ENCODE data around the gene ZEB1.

- TF ChIP-seq, protein P1, sequence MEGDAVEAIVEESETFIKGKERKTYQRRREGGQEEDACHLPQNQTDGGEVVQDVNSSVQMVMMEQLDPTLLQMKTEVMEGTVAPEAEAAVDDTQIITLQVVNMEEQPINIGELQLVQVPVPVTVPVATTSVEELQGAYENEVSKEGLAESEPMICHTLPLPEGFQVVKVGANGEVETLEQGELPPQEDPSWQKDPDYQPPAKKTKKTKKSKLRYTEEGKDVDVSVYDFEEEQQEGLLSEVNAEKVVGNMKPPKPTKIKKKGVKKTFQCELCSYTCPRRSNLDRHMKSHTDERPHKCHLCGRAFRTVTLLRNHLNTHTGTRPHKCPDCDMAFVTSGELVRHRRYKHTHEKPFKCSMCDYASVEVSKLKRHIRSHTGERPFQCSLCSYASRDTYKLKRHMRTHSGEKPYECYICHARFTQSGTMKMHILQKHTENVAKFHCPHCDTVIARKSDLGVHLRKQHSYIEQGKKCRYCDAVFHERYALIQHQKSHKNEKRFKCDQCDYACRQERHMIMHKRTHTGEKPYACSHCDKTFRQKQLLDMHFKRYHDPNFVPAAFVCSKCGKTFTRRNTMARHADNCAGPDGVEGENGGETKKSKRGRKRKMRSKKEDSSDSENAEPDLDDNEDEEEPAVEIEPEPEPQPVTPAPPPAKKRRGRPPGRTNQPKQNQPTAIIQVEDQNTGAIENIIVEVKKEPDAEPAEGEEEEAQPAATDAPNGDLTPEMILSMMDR (tag by site-specific recombination; IDR thresholded peaks at IDR 0.05), result no peak
- TF ChIP-seq ZNF600 (tag by site-specific recombination; IDR thresholded peaks at IDR 0.05) (no peak), GLIS1 (tag by site-specific recombination; IDR thresholded peaks at IDR 0.05) (no peak), ZNF121 (tag by site-specific recombination; IDR thresholded peaks at IDR 0.05) (no peak)
- TF ChIP-seq, protein P2, sequence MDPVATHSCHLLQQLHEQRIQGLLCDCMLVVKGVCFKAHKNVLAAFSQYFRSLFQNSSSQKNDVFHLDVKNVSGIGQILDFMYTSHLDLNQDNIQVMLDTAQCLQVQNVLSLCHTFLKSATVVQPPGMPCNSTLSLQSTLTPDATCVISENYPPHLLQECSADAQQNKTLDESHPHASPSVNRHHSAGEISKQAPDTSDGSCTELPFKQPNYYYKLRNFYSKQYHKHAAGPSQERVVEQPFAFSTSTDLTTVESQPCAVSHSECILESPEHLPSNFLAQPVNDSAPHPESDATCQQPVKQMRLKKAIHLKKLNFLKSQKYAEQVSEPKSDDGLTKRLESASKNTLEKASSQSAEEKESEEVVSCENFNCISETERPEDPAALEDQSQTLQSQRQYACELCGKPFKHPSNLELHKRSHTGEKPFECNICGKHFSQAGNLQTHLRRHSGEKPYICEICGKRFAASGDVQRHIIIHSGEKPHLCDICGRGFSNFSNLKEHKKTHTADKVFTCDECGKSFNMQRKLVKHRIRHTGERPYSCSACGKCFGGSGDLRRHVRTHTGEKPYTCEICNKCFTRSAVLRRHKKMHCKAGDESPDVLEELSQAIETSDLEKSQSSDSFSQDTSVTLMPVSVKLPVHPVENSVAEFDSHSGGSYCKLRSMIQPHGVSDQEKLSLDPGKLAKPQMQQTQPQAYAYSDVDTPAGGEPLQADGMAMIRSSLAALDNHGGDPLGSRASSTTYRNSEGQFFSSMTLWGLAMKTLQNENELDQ (tag by site-specific recombination; IDR thresholded peaks at IDR 0.05; ENCODE audit: low read depth), result no peak
- TF ChIP-seq, protein P3, sequence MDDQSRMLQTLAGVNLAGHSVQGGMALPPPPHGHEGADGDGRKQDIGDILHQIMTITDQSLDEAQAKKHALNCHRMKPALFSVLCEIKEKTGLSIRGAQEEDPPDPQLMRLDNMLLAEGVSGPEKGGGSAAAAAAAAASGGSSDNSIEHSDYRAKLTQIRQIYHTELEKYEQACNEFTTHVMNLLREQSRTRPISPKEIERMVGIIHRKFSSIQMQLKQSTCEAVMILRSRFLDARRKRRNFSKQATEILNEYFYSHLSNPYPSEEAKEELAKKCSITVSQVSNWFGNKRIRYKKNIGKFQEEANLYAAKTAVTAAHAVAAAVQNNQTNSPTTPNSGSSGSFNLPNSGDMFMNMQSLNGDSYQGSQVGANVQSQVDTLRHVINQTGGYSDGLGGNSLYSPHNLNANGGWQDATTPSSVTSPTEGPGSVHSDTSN (CRISPR knock-in tag; IDR thresholded peaks at IDR 0.05), result no peak
- TF ChIP-seq, protein P4, sequence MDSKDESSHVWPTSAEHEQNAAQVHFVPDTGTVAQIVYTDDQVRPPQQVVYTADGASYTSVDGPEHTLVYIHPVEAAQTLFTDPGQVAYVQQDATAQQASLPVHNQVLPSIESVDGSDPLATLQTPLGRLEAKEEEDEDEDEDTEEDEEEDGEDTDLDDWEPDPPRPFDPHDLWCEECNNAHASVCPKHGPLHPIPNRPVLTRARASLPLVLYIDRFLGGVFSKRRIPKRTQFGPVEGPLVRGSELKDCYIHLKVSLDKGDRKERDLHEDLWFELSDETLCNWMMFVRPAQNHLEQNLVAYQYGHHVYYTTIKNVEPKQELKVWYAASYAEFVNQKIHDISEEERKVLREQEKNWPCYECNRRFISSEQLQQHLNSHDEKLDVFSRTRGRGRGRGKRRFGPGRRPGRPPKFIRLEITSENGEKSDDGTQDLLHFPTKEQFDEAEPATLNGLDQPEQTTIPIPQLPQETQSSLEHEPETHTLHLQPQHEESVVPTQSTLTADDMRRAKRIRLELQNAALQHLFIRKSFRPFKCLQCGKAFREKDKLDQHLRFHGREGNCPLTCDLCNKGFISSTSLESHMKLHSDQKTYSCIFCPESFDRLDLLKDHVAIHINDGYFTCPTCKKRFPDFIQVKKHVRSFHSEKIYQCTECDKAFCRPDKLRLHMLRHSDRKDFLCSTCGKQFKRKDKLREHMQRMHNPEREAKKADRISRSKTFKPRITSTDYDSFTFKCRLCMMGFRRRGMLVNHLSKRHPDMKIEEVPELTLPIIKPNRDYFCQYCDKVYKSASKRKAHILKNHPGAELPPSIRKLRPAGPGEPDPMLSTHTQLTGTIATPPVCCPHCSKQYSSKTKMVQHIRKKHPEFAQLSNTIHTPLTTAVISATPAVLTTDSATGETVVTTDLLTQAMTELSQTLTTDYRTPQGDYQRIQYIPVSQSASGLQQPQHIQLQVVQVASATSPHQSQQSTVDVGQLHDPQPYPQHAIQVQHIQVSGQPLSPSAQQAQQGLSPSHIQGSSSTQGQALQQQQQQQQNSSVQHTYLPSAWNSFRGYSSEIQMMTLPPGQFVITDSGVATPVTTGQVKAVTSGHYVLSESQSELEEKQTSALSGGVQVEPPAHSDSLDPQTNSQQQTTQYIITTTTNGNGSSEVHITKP (tag by site-specific recombination; IDR thresholded peaks at IDR 0.05), result no peak
These were observed 40.6 kb upstream of the ZEB1 start for GRCh38 chr10:31278279-31278941.

Measured in HEK293 (cell line).